H1 (cell line): ENCODE measurements around the gene CRTC1.

Experiments used
- CHD2 ChIP-seq: IDR thresholded peaks from 2 replicates; pipeline ENCODE4 v1.6.1; 2012; ENCODE audit warnings: low read length, improper control_type of control experiment
- POLR2A ChIP-seq, 2 experiments: IDR thresholded peaks; 1 replicate in 1 of 2; 2 replicates in 1 of 2; pipeline ENCODE4 v1.6.1; 2011; ENCODE audit warnings: low read depth in 2 of 2, low read length in 2 of 2, mild to moderate bottlenecking in 2 of 2; ENCODE audit errors: control extremely low read depth in 1 of 2
- POLR2AphosphoS5 ChIP-seq: IDR thresholded peaks from 2 replicates; pipeline ENCODE4 v1.6.1; 2011; ENCODE audit warnings: low read depth, low read length
- RXRA ChIP-seq: IDR thresholded peaks from 2 replicates; pipeline ENCODE4 v1.6.1; 2011; ENCODE audit warnings: low read depth, mild to moderate bottlenecking, low read length, moderate library complexity; ENCODE audit not compliant: insufficient read depth
- SP1 ChIP-seq: IDR thresholded peaks from 2 replicates; pipeline ENCODE4 v1.6.1; 2011; ENCODE audit warnings: low read depth, low read length
- SRF ChIP-seq: IDR thresholded peaks from 2 replicates; pipeline ENCODE4 v1.6.1; 2011; ENCODE audit warnings: mild to moderate bottlenecking, low read depth, low read length, moderate library complexity
- TEAD4 ChIP-seq: IDR thresholded peaks from 2 replicates; pipeline ENCODE4 v1.6.1; 2012; ENCODE audit warnings: low read depth, low read length, inconsistent platforms, mixed read lengths
- YY1 ChIP-seq: IDR thresholded peaks from 2 replicates; pipeline ENCODE4 v1.6.1; 2011; ENCODE audit warnings: low read depth, mild to moderate bottlenecking, low read length
- TF ChIP-seq, protein P1 (sequence below), 3 experiments: IDR thresholded peaks; 1 replicate in 2 of 3; 2 replicates in 1 of 3; pipeline versions ENCODE4 v1.5.1 to v1.6.1; 2011; ENCODE audit warnings: low read length in 3 of 3, mild to moderate bottlenecking in 3 of 3, inconsistent platforms in 2 of 3, low read depth in 1 of 3, moderate library complexity in 1 of 3; ENCODE audit not compliant: insufficient read depth in 1 of 3; ENCODE audit errors: control extremely low read depth in 1 of 3
- TF ChIP-seq, protein P2 (sequence below): IDR thresholded peaks from 2 replicates; pipeline ENCODE4 v1.6.1; 2012; ENCODE audit warnings: low read length, inconsistent platforms
- TF ChIP-seq, protein P3 (sequence below): IDR thresholded peaks from 2 replicates; pipeline ENCODE4 v1.6.1; 2012; ENCODE audit warnings: inconsistent platforms
- TF ChIP-seq, protein P4 (sequence below): IDR thresholded peaks from 2 replicates; pipeline ENCODE4 v1.6.1; 2011; ENCODE audit warnings: low read depth, mild to moderate bottlenecking, low read length; ENCODE audit not compliant: insufficient read depth

DNA sequence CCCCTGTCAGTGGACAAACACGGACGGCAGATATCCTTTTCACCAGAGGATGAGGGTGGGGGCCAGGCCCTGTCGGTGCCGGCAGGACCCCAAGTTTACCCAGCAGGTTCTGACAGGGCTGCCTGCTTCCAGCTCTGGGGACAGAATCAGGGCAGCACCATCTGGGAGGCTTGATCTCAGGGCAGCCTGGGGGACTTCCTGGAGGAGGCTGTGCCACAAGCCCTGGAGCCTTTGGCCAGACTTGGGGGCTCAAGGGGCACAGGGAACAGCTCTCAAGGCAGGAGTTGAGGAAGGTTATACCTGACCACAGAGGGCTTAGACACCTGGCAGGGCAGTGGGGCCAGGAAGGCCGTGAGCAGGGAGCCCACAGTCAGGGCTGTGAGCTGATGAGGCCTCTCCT lies 62.5 kb downstream of the CRTC1 start:
- TF ChIP-seq, protein P1, sequence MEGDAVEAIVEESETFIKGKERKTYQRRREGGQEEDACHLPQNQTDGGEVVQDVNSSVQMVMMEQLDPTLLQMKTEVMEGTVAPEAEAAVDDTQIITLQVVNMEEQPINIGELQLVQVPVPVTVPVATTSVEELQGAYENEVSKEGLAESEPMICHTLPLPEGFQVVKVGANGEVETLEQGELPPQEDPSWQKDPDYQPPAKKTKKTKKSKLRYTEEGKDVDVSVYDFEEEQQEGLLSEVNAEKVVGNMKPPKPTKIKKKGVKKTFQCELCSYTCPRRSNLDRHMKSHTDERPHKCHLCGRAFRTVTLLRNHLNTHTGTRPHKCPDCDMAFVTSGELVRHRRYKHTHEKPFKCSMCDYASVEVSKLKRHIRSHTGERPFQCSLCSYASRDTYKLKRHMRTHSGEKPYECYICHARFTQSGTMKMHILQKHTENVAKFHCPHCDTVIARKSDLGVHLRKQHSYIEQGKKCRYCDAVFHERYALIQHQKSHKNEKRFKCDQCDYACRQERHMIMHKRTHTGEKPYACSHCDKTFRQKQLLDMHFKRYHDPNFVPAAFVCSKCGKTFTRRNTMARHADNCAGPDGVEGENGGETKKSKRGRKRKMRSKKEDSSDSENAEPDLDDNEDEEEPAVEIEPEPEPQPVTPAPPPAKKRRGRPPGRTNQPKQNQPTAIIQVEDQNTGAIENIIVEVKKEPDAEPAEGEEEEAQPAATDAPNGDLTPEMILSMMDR (IDR thresholded peaks at IDR 0.05; ENCODE audit: control extremely low read depth in 1 of 3, insufficient read depth in 1 of 3, low read depth in 1 of 3, low read length in 3 of 3) = no peak
- TF ChIP-seq YY1 = no peak
- TF ChIP-seq, protein P2, sequence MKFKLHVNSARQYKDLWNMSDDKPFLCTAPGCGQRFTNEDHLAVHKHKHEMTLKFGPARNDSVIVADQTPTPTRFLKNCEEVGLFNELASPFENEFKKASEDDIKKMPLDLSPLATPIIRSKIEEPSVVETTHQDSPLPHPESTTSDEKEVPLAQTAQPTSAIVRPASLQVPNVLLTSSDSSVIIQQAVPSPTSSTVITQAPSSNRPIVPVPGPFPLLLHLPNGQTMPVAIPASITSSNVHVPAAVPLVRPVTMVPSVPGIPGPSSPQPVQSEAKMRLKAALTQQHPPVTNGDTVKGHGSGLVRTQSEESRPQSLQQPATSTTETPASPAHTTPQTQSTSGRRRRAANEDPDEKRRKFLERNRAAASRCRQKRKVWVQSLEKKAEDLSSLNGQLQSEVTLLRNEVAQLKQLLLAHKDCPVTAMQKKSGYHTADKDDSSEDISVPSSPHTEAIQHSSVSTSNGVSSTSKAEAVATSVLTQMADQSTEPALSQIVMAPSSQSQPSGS = no peak
- TF ChIP-seq SRF = no peak
- no peak for TF ChIP-seq RXRA
- TF ChIP-seq CHD2 = no peak
- TF ChIP-seq POLR2AphosphoS5 = no peak
- no peak for TF ChIP-seq POLR2A (IDR thresholded peaks at IDR 0.05; ENCODE audit: control extremely low read depth in 1 of 2, low read depth in 2 of 2, low read length in 2 of 2)
- TF ChIP-seq, protein P3, sequence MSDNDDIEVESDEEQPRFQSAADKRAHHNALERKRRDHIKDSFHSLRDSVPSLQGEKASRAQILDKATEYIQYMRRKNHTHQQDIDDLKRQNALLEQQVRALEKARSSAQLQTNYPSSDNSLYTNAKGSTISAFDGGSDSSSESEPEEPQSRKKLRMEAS = no peak
- no peak for TF ChIP-seq SP1
- TF ChIP-seq, protein P4, sequence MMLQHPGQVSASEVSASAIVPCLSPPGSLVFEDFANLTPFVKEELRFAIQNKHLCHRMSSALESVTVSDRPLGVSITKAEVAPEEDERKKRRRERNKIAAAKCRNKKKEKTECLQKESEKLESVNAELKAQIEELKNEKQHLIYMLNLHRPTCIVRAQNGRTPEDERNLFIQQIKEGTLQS = no peak
- TF ChIP-seq TEAD4 = no peak
